GM12891 (cell line): Measurements from ENCODE around the gene LRRC26.

Experiments
- POLR2A ChIP-seq: IDR thresholded peaks from 2 replicates; pipeline ENCODE4 v1.6.1; 2011; ENCODE audit warnings: low read depth, low read length, control low read depth
- POLR2AphosphoS5 ChIP-seq: IDR thresholded peaks from 2 replicates; pipeline ENCODE4 v1.6.1; 2011; ENCODE audit warnings: low read depth, low read length, control low read depth
- POU2F2 ChIP-seq: IDR thresholded peaks from 2 replicates; pipeline ENCODE4 v1.6.1; 2011; ENCODE audit warnings: low read depth, mild to moderate bottlenecking, control low read depth, low read length, moderate library complexity
- SPI1 ChIP-seq: IDR thresholded peaks from 2 replicates; pipeline ENCODE4 v1.6.1; 2011; ENCODE audit warnings: low read depth, low read length, control low read depth
- TAF1 ChIP-seq: IDR thresholded peaks from 2 replicates; pipeline ENCODE4 v1.6.1; 2011; ENCODE audit warnings: low read depth, low read length, control low read depth

GRCh38 chr9:137123468-137123837 is 46.4 kb downstream of the LRRC26 start:
- TF ChIP-seq SPI1 (0 out of 2 replicates have a peak, but pooled peaks have one; percentile 5), POLR2AphosphoS5 (no peak), POLR2A (no peak), POU2F2 (no peak), TAF1 (no peak)
